T-helper 9 cell (primary cell): ENCODE data around the gene C17orf107.
"Not testable (repeated sequence)": the region's sequence is repeated elsewhere in the genome, so short reads cannot be mapped to it uniquely, and the experiment has no call there.

Experiments used
- DNase-seq: peaks from one replicate; pipeline ENCODE4 v3.0.0-alpha.2; 2020
- total RNA-seq, 2 donors: gene quantifications; one replicate each; lab custom pipeline; 2026; lab: John Stamatoyannopoulos, UW

C17orf107 gene
- total RNA-seq, result 1.3 to 47.8 reads per million in 2 donors

DNA sequence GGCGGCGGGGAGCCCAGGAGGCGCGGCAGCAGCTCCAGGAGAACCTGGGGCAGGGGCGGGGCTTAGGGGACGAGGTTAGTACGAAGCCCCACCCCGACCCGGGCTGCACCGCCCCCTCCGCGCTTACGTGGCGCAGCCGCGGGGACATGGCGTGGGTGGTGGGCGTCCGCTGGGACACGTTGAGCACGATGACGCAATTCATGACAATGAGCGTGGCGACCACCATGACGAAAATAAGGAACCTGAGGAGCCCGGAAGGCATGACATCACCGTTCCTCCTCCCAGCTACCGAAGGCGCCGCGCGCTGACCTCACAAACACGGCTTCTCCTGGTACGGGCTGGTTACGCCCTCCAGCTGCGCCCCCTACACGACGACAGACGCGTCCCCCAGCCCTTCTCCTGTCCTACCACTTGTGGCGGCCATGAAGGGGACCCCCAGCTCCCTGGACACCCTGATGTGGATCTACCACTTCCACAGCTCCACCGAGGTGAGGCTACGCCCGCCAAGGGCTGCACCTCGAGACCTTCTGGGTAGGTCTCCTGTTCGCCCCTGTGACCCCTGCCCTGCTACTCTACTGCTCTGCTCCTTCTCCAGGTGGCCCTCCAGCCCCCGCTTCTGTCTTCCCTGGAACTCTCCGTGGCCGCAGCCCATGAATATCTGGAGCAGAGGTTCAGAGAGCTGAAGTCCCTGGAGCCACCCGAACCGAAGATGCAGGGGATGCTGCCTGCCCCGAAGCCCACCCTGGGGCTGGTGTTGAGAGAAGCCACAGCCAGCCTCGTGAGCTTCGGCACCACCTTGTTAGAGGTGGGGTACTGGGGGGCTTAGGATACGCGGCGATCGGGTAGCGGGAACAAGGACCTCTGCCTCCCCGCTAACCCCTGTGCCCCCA lies at the start of gene C17orf107:
Gene C17orf107, plus strand, starts transcription at position 196 of the 890 bp plus-strand sequence. Its CDS starts 227 bp downstream, at position 423.
- peak; percentile 95 for DNase-seq

- DNase-seq, result no peak
These were observed 49.1 kb upstream of the C17orf107 start for GRCh38 chr17:4850246-4850645.

GRCh38 chr17:4851084-4851483 lies 48.3 kb upstream of the C17orf107 start:
- no peak for DNase-seq

GRCh38 chr17:4852567-4853207 lies 46.6 kb upstream of the C17orf107 start:
- peak; percentile 38 for DNase-seq

- peak; percentile 5 for DNase-seq
These were observed 46.1 kb upstream of the C17orf107 start for GRCh38 chr17:4853208-4853671.

DNA sequence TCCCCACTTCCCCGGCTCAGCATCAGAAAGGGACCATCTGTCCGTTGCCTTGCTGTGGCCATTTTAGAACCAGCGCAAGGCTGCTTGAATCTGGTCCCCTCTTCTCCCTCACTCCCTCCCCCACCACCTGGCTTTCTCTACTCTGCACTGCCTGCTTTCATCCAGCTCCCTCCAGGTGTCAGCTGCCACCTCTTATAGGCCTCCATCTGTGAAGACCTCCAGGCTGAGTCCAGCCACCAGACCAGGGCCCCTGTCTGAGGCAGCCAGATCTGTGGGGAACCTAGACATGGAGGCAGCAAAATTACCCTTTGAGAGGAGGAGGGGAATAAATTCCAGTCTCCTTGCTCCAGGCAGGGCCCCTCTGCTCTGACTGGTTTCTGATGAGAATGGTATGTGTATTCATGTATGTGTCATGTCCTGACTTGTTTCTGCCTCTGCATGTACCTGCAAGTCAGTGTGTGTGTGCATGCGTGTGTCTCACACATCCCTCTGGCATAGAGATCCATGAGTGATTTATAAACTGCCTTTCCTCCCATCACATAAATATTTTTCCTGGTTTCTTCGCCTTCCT lies 45.1 kb upstream of the C17orf107 start:
- DNase-seq, result no peak

- DNase-seq, result no peak
These were observed 42.9 kb upstream of the C17orf107 start for GRCh38 chr17:4856271-4856936.

GRCh38 chr17:4856937-4857314 lies 42.4 kb upstream of the C17orf107 start:
- DNase-seq, result no peak

DNA sequence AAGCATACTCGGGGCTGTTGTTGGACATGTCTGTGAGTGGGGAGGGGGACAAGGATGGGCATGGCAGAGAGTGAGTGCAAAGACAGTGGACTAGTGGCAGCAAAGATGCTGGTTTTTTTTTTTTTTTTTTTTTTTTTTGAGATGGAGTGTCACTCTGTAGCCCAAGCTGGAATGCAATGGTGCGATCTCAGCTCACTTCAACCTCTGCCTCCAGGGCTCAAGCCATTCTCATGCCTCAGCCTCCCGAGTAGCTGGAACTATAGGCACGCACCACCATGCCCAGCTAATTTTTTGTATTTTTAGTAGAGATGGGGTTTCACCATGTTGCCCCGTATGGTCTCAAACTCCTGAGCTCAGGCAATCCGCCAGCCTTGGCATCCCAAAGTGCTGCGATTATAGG lies 42.0 kb upstream of the C17orf107 start:
- DNase-seq, result not testable (repeated sequence)

DNA sequence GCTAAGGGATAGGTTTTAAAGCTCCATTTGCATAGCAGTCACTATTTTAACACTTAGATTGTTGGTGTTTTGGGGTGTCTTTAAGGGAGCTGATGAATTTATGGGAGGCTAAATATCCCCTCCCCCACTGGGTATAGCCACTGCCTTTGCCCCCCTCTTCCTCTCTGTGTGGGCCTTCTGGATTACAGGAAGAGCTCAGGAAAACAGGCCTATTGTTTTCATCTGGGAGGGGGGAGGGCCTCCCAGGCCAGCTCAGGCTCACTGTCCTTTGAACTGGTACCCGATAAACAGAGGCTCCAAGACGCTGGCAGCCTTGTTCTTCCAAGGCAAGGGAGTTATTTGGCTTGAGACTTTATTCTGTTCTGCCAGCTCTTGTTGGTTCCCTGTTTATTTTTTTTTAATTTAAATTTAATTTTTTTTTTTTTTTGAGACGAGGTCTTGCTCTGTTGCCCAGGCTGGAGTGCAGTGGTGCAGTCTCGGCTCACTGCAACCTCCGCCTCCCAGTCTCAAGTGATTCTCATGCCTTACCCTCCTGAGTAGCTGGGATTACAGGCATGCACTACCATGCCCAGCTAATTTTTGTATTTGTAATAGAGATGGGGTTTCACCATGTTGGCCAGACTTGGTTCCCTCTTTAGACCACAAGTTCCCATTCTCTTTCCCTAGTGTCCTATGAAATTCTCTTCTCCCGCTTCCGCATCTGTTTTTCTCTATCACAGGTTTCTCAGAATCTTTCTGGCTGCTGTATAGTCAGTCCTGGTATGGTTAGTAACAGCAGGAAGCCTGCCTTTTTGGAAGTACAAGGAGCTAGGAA lies 41.1 kb upstream of the C17orf107 start:
- DNase-seq, result no peak

DNA sequence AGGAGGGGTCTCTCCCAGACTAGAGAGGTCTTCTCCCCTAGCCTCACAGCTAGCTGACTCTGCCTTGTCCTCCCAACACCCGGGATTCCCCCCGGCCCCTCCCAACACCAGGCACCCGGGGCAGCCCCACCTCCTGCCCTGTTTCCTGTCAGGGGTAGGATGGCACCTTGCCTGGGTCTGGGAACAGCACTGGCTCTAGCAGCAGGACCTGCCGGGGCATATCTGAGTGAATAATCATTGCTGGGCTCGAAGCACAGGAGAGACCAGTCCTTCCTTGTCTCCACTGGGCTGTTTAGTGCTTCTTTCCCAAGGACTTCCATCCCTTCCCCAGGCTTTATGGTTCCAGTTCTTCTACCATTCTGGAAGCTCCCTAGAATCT lies 40.5 kb upstream of the C17orf107 start:
- DNase-seq, result no peak

DNA sequence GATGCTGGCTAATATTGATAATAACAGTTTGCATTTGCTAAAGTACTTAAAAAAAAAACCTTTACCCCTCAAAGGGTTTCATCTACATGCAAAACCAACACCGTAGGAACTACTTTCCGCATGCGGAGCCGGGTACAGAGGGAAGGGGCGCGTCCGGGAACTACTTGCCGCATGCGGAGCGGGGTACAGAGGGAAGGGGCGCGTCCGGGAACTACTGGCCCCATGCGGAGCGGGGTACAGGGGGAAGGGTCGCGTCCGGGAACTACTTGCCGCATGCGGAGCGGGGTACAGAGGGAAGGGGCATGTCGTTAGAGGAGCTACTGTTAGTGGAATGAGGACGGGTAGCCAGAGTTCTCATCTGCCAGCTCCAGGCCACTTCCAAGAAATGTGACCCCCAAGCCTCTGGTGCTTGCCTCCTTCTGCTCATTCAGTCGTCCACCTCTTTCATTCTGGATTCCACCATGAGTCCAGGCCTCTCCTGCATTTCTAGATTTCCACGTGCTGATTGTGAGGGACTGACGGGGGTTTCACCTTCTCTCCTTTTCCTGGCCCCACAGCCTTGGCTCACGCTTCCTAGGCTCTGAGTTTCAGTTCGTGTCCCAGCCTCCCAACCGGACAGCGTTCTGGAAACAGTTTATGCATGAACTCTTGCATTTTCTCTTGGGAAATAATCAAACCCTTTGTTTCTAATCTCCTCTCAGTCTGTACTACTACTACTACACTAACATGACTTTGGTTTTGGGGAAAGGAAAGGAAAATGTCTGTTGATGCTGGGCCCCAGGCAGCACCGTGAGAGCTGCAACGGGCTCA lies 39.3 kb upstream of the C17orf107 start:
- DNase-seq, result no peak

- no peak for DNase-seq
These were observed 38.7 kb upstream of the C17orf107 start for GRCh38 chr17:4860651-4861050.

DNA sequence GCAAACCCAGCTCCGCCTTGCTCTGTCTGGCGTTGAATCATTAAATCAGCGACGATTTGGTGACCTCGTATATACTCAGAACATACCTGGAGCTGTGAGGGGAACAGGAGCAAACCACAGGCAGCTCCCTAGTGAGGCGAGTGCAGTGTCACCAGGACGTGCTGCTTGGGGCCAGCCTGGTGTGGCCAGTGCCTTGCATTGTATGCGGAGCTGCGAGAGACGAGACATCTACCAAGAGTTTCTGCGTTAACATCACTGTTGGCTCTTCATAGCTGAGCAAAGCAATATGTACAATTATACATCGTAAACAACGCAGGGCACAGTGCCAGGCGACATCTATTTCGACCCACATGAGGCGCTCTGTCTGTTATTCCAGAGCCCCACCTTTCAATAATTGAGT lies 38.3 kb upstream of the C17orf107 start:
- no peak for DNase-seq

GRCh38 chr17:4862720-4863119 lies 36.6 kb upstream of the C17orf107 start:
- DNase-seq, result no peak

DNA sequence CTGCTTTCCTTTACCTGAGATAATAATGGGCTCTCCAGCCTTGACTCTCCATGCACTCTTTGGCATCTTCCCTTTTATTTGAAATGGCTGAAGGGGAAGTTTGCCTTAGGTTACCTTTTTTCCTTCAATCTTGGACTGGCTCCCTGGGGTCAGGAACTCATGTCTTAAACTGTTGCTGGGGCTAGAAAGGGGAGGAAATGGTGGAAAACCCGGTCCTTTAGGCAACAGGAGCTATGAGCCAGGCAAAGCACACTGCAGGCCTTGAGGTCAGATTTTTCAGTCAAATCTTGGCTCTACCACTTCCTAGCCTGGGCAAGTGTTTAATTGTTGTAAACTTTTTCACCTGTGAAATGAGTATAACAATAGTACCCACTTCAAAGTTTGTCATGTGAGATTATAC lies 36.0 kb upstream of the C17orf107 start:
- DNase-seq, result no peak

- DNase-seq, result not testable (repeated sequence)
These were observed 31.8 kb upstream of the C17orf107 start for GRCh38 chr17:4867535-4867934.

DNA sequence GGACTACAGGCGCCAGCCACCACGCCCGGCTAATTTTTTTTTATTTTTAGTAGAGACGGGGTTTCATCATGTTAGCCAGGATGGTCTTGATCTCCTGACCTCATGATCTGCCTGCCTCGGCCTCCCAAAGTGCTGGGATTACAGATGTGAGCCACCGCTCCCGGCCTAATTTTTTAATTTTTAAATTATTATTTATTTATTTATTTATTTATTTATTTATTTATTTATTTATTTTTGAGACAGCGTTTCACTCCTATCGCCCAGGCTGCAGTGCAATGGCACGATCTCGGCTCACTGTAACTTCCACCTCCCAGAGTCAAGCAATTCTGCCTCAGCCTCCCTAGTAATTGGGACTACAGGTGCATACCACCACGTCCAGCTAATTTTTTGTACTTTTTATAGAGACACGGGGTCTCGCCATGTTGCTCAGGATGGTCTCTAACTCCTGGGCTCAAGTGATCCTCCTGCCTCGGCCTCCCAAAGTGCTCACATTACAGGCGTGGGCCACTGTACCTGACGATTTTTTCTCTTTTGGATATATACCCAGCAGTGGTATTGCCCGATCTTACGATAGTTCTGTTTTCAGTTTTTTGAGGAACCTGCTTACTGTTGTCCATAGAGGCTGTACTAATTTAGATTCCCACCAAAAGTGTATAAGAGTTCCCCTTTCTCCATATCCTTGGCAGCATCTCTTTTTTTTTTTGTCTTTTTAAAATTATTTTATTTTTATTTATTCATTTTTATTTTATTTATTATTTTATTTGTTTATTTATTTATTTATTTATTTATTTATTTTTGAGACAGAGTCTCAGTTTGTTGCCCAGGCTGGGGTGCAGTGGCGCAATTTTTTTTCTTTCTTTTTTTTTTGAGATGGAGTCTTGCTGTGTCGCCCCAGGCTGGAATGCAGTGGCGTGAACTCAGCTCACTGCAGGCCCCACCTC lies 30.0 kb upstream of the C17orf107 start:
- not testable (repeated sequence) for DNase-seq

- no peak for DNase-seq
These were observed 28.5 kb upstream of the C17orf107 start for GRCh38 chr17:4870855-4871254.

GRCh38 chr17:4872786-4873185 lies 26.6 kb upstream of the C17orf107 start:
- no peak for DNase-seq
